HG03039 (cell line): ENCODE data around the gene MMUT.
"Not testable (repeated sequence)": the region's sequence is repeated elsewhere in the genome, so short reads cannot be mapped to it uniquely, and the experiment has no call there.

Experiments
- ATAC-seq: cut with Tn5 transposase; IDR thresholded peaks from one replicate; pipeline ENCODE4 v1.9.1; 2021; ENCODE audit warnings: mild to moderate bottlenecking, moderate library complexity; ENCODE audit not compliant: unreplicated experiment

Gene MMUT

GRCh38 chr6:49430187-49430586 is 32.9 kb downstream of the MMUT start:
- ATAC-seq = no peak

- ATAC-seq = no peak
Measured at GRCh38 chr6:49423817-49424216, 39.2 kb downstream of the MMUT start.

- no peak for ATAC-seq
Measured at GRCh38 chr6:49416195-49416594, 46.9 kb downstream of the MMUT start.

GRCh38 chr6:49415358-49415757 is 47.7 kb downstream of the MMUT start:
- no peak for ATAC-seq

GRCh38 chr6:49410564-49410963 is 52.5 kb downstream of the MMUT start:
- no peak for ATAC-seq

- ATAC-seq = peak; percentile 92
Measured at GRCh38 chr6:49409951-49410542, 53.0 kb downstream of the MMUT start.

- ATAC-seq = no peak
Measured at GRCh38 chr6:49406250-49406970, 56.6 kb downstream of the MMUT start.

- ATAC-seq = no peak
Measured at GRCh38 chr6:49401063-49401462, 62.0 kb downstream of the MMUT start.

GRCh38 chr6:49386667-49387508 is 76.2 kb downstream of the MMUT start:
- not testable (repeated sequence) for ATAC-seq

GRCh38 chr6:49384904-49385303 is 78.1 kb downstream of the MMUT start:
- no peak for ATAC-seq
